Measurements from ENCODE around the gene LRRC36. TPM values are rescaled to one million over a fixed set of nuclear protein-coding genes. Genes with fewer than 3 reads are reported as not detected.

LRRC36 gene
- total RNA-seq, 1 experiment from 2014 or later: 0.13 TPM

DNA sequence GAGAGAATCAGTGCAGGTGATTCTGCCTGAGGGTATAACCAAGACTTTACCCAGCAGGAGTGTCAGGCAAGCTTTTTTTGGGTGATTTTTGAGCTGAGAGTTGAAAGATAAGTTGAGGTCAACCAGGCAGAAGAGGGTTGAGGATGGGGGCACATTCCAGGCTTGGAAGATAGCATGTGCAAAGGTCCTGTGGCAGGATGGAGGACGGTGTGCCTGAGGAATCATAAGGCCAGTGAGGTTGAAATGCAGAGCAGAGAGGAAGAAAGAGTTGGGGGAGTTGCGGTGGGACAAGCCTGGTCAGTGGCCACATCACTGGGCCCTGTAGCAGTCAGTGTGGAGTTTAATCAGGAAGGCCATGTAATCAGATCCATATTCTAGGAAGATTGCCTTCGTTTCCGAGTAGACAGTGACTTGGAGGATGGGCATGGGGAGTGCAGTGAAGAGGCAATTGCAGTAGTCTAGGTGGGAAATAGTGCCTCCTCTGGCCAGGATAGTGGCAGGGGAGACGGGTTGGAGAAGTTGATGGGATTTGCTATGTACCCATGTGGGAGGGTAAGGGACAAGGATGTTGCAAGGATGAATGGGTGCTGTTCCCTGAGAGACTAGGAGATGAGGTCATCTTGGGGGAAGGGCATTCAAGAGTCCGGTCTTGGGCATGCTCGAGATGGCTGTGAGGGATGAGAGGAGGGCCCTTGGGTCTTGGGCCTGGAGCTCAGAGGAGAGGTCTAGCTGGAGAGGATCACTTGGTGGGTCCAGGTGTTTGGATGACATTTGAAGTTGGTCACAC is 43.4 kb upstream of the LRRC36 start:
- ATAC-seq (no peak), DNase-seq (ENCODE audit: low spot score) (no peak)
- ChIA-PET CTCF (interaction anchor here (2.0 to 4.0 kb wide), 9 partner anchors 13 to 265 kb away, joined by 10 to 92 read pairs (median 27); partner anchors contain the start of genes ELMO3, FHOD1, KCTD19 and LRRC36), POLR2A (interaction anchor here (0.7 kb wide), 1 partner anchor 36 kb away, joined by 3 read pairs; no protein-coding TSS in a partner anchor)
- peaks cover 18% of the 10 kb centered on the region for H3K27me3 Mint-ChIP-seq (ENCODE audit: low read depth)
- H3K27ac Mint-ChIP-seq: no peak overlapping the region
- H3K36me3 Mint-ChIP-seq: no peaks in the 10 kb centered on the region
- H3K4me1 Mint-ChIP-seq: peaks cover 2% of the 10 kb centered on the region; the same call in 1 of the 2 replicates
- no peaks in the 10 kb centered on the region for H3K9me3 Mint-ChIP-seq
- TF ChIP-seq MYBL2 (CRISPR knock-in tag; IDR thresholded peaks at IDR 0.05) (no peak), ZNF219 (CRISPR knock-in tag; IDR thresholded peaks at IDR 0.05; ENCODE audit: borderline replicate concordance) (no peak), TEAD1 (CRISPR knock-in tag; IDR thresholded peaks at IDR 0.05) (no peak), CBFB (CRISPR knock-in tag; IDR thresholded peaks at IDR 0.05; ENCODE audit: low read depth) (no peak), CTCF (IDR thresholded peaks at IDR 0.05) (no peak), E2F1 (CRISPR knock-in tag; IDR thresholded peaks at IDR 0.05) (no peak), ZBTB21 (CRISPR knock-in tag; IDR thresholded peaks at IDR 0.05; ENCODE audit: borderline replicate concordance) (no peak), HMGA2 (CRISPR knock-in tag; IDR thresholded peaks at IDR 0.05) (no peak)
- no peak overlapping the region for H3K4me3 Mint-ChIP-seq

GRCh38 chr16:67283826-67284555 is 42.6 kb upstream of the LRRC36 start:
- no peak overlapping the region for H3K27ac Mint-ChIP-seq
- no peak for DNase-seq (ENCODE audit: low spot score)
- H3K4me1 Mint-ChIP-seq: no peaks in the 10 kb centered on the region
- H3K4me3 Mint-ChIP-seq: no peak overlapping the region
- no peak for ATAC-seq
- H3K36me3 Mint-ChIP-seq: no peaks in the 10 kb centered on the region
- ChIA-PET CTCF (interaction anchor here (0.5 to 4.0 kb wide), 74 partner anchors 11 to 849 kb away, joined by 3 to 92 read pairs (median 4); partner anchors contain the start of genes ATP6V0D1, CES3, ELMO3 and EXOC3L1), POLR2A (interaction anchor here (0.7 to 1.3 kb wide), 3 partner anchors 36 to 116 kb away, joined by 3 to 4 read pairs (median 3); no protein-coding TSS in a partner anchor)
- TF ChIP-seq GTF2I (CRISPR knock-in tag; conservative IDR thresholded peaks at IDR 0.05) (no peak), ZNF219 (CRISPR knock-in tag; IDR thresholded peaks at IDR 0.05; ENCODE audit: borderline replicate concordance) (no peak), E2F5 (CRISPR knock-in tag; IDR thresholded peaks at IDR 0.05) (no peak), ETV6 (CRISPR knock-in tag; IDR thresholded peaks at IDR 0.05) (no peak), GRHL2 (CRISPR knock-in tag; IDR thresholded peaks at IDR 0.05; ENCODE audit: insufficient replicate concordance, severe bottlenecking) (no peak), RELA (CRISPR knock-in tag; IDR thresholded peaks at IDR 0.05; ENCODE audit: borderline replicate concordance) (no peak), ZNF671 (CRISPR knock-in tag; IDR thresholded peaks at IDR 0.05) (no peak), CREB1 (CRISPR knock-in tag; IDR thresholded peaks at IDR 0.05) (no peak), JAZF1 (CRISPR knock-in tag; IDR thresholded peaks at IDR 0.05) (no peak)
- TF ChIP-seq, protein P1, sequence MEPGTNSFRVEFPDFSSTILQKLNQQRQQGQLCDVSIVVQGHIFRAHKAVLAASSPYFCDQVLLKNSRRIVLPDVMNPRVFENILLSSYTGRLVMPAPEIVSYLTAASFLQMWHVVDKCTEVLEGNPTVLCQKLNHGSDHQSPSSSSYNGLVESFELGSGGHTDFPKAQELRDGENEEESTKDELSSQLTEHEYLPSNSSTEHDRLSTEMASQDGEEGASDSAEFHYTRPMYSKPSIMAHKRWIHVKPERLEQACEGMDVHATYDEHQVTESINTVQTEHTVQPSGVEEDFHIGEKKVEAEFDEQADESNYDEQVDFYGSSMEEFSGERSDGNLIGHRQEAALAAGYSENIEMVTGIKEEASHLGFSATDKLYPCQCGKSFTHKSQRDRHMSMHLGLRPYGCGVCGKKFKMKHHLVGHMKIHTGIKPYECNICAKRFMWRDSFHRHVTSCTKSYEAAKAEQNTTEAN (CRISPR knock-in tag; IDR thresholded peaks at IDR 0.05): no peak
- TF ChIP-seq, protein P2, sequence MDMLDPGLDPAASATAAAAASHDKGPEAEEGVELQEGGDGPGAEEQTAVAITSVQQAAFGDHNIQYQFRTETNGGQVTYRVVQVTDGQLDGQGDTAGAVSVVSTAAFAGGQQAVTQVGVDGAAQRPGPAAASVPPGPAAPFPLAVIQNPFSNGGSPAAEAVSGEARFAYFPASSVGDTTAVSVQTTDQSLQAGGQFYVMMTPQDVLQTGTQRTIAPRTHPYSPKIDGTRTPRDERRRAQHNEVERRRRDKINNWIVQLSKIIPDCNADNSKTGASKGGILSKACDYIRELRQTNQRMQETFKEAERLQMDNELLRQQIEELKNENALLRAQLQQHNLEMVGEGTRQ (CRISPR knock-in tag; IDR thresholded peaks at IDR 0.05): no peak
- TF ChIP-seq, protein P3, sequence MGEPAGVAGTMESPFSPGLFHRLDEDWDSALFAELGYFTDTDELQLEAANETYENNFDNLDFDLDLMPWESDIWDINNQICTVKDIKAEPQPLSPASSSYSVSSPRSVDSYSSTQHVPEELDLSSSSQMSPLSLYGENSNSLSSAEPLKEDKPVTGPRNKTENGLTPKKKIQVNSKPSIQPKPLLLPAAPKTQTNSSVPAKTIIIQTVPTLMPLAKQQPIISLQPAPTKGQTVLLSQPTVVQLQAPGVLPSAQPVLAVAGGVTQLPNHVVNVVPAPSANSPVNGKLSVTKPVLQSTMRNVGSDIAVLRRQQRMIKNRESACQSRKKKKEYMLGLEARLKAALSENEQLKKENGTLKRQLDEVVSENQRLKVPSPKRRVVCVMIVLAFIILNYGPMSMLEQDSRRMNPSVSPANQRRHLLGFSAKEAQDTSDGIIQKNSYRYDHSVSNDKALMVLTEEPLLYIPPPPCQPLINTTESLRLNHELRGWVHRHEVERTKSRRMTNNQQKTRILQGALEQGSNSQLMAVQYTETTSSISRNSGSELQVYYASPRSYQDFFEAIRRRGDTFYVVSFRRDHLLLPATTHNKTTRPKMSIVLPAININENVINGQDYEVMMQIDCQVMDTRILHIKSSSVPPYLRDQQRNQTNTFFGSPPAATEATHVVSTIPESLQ (CRISPR knock-in tag; IDR thresholded peaks at IDR 0.05): no peak
- H3K9me3 Mint-ChIP-seq: no peaks in the 10 kb centered on the region
- peaks cover 12% of the 10 kb centered on the region for H3K27me3 Mint-ChIP-seq (ENCODE audit: low read depth)

All from WTC11 (cell line).